ENCODE results near the gene PLA2G6.

The PLA2G6 gene

DNA sequence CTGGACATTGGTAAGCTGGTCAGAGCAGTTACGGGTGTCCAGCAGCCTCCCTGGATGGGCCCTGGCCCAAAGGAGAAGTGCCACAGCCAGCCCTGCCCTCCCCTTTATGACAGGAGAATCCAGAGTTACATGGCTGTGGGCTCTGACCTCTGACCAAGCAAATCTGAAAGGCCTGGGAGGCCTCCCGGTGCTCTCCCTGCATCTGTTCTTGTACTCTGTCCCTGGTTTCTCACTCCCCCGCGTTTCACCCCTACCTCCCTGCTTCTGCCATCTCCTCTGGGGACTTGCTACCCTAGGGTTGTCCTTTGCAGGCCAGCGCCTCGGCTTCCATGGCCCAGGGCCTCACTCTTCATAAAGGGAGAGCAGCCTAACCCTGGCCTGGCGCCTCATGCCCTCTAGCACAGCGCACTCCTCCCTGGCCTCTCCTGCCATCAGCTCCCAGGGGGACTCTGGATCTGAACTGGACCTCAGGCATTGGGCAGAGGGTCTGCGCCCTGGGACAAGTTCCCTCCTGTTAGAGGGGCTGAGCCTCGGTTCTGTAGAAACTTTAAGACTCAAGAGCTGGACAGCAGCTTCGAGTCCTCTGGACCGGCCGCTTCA, 113.8 kb downstream of the PLA2G6 start:
- no peak for DNase-seq

DNA sequence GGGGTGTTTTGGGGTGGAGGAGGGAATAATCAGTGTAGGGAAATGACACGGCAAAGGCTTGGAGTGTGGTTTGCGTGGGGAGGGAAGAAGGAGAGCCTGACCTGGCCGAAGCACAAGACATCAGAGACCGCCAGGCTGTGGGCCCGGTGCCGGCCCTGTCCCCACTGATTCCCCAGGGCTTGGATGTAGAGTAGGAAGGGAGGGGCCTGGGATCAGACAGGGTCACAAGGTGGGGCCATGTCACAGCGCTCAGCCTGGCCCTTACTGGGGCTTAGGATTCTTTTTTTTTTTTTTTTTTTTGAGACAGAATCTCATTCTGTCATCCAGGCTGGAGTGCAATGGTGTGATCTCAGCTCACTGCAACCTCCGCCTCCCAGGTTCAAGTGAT, 114.6 kb downstream of the PLA2G6 start:
- DNase-seq, result no peak

GRCh38 chr22:38066381-38067027, 115.1 kb downstream of the PLA2G6 start:
- DNase-seq, result no peak

DNA sequence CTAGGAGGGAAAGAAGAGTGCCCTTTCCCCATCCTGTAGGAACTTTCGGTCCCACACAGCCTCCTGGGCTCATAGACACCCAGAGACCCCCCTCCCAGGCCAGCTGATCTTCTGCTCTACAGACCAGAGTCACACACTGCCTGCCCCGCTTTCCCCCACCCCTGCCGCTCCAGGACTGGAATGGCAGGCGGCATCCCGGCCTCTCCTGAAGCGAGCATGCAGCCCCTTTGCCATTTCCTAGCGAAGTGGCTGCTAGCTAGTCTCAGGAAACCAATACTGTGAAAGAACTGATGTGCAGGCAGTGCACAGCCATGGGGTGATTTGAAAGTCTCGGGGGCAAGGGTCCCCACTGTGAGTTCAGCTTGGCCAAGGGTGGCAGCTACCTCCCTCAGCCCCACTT, 116.1 kb downstream of the PLA2G6 start:
- no peak for DNase-seq

GRCh38 chr22:38062791-38063190, 118.8 kb downstream of the PLA2G6 start:
- no peak for DNase-seq
